PC-3 (cell line): Measurements from ENCODE around the gene TEKT5. TPM values are rescaled to one million over a fixed set of nuclear protein-coding genes. Genes with fewer than 3 reads are reported as not detected.

Experiments
- ATAC-seq: fragments of 200-7000 bp; cut with Tn5 transposase; 2 replicates; pipeline ENCODE4 v1.9.1; 2020; ENCODE audit warnings: mild to moderate bottlenecking, moderate library complexity
- BruUV-seq: library from RNA; stranded (reverse); fragments of 400-500 nt; replicated peaks from 2 replicates; lab custom pipeline; 2021; lab: Mats Ljungman, UMichigan
- CTCF ChIA-PET: fragments of 300-600 bp; sonication (Branson Sonifier 250); formaldehyde crosslinking; loops from one replicate; lab custom pipeline; 2022; ENCODE audit warnings: antibody characterized with exemption; lab: Charles Lee
- POLR2A ChIA-PET: fragments of 300-600 bp; sonication (Branson Sonifier 250); formaldehyde crosslinking; loops from one replicate; lab custom pipeline; 2022; ENCODE audit warnings: antibody characterized with exemption; ENCODE audit not compliant: unreplicated experiment; lab: Charles Lee
- DNase-seq: peaks from one replicate; pipeline ENCODE4 v3.0.0-alpha.2; 2015
- H2AFZ ChIP-seq: fragments of 300-600 bp; sonication (generic); 2 replicates; pipeline ENCODE4 v1.6.0; 2016; ENCODE audit warnings: antibody characterized with exemption, low read length
- H3F3A ChIP-seq: fragments of 300-600 bp; sonication (generic); one replicate; pipeline ENCODE4 v1.6.0; 2017; ENCODE audit warnings: antibody characterized with exemption, low read length, control low read depth, mild to moderate bottlenecking; ENCODE audit not compliant: unreplicated experiment
- H3K27ac ChIP-seq: fragments of 300-600 bp; sonication (generic); 2 replicates; pipeline ENCODE4 v1.5.1; 2016; ENCODE audit warnings: mild to moderate bottlenecking, low read length
- H3K27me3 ChIP-seq: fragments of 300-600 bp; sonication (generic); 2 replicates; pipeline ENCODE4 v1.6.1; 2016; ENCODE audit warnings: low read length, mixed read lengths
- H3K36me3 ChIP-seq: fragments of 300-600 bp; sonication (generic); 2 replicates; pipeline ENCODE4 v1.6.1; 2016; ENCODE audit warnings: low read depth, mixed run types, low read length, mixed read lengths
- H3K4me1 ChIP-seq: fragments of 300-600 bp; sonication (generic); 2 replicates; pipeline ENCODE4 v1.5.1; 2016; ENCODE audit warnings: low read length; ENCODE audit not compliant: insufficient read depth
- H3K4me2 ChIP-seq: fragments of 300-600 bp; sonication (generic); 2 replicates; pipeline ENCODE4 v1.6.0; 2016; ENCODE audit warnings: low read length
- H3K4me3 ChIP-seq: fragments of 300-600 bp; sonication (generic); 2 replicates; pipeline ENCODE4 v1.5.1; 2016; ENCODE audit warnings: mild to moderate bottlenecking, low read length, mixed read lengths
- H3K79me2 ChIP-seq: fragments of 300-600 bp; sonication (generic); 2 replicates; pipeline ENCODE4 v1.6.1; 2017; ENCODE audit warnings: low read length, mixed read lengths
- H3K9ac ChIP-seq: fragments of 300-600 bp; sonication (generic); 2 replicates; pipeline ENCODE4 v1.6.0; 2016; ENCODE audit warnings: mild to moderate bottlenecking, low read length
- H3K9me2 ChIP-seq: fragments of 300-600 bp; sonication (generic); replicated peaks from 2 replicates; pipeline ENCODE4 v1.6.1; 2016; ENCODE audit warnings: mixed run types, low read length, mixed read lengths
- H3K9me3 ChIP-seq: fragments of 300-600 bp; sonication (generic); 2 replicates; pipeline ENCODE4 v1.6.1; 2016; ENCODE audit warnings: low read length, mixed read lengths
- H4K20me1 ChIP-seq: fragments of 300-600 bp; sonication (generic); 2 replicates; pipeline ENCODE4 v1.6.1; 2016; ENCODE audit warnings: low read length, mixed read lengths
- CTCF ChIP-seq: fragments of 300-600 bp; sonication (generic); conservative IDR thresholded peaks from 2 replicates; pipeline ENCODE4 v1.5.1; 2017; ENCODE audit warnings: antibody characterized with exemption, low read depth, mild to moderate bottlenecking, low read length
- EZH2 ChIP-seq: fragments of 300-600 bp; sonication (generic); IDR thresholded peaks from one replicate; pipeline ENCODE4 v1.6.1; 2017; ENCODE audit warnings: antibody characterized with exemption, mild to moderate bottlenecking, low read length; ENCODE audit not compliant: unreplicated experiment
- EZH2phosphoT487 ChIP-seq: fragments of 300-600 bp; sonication (generic); IDR thresholded peaks from 2 replicates; pipeline ENCODE4 v1.6.1; 2018; ENCODE audit warnings: mild to moderate bottlenecking, antibody characterized with exemption, low read length, borderline replicate concordance
- intact Hi-C: fragments of 100-400 bp; cut with micrococcal nuclease; formaldehyde crosslinking; loops from 2 replicates; pipeline ENCODE4 v1.9.0; 2023
- total RNA-seq: library from RNA; depleted of rRNA; stranded (reverse); fragments of >200 nt; gene quantifications from 2 replicates; pipeline ENCODE4 v1.2.3, GENCODE V29; 2014

Gene TEKT5
- total RNA-seq, 1 experiment from 2014 or later: not detected

- Histone ChIP-seq H3F3A (no peaks in the 10 kb centered on the region), H3K4me1 (no peaks in the 10 kb centered on the region), H3K4me3 (no peak overlapping the region), H3K79me2 (no peaks in the 10 kb centered on the region), H3K27me3 (peaks cover 10% of the 10 kb centered on the region; the same call in 1 of the 2 replicates), H2AFZ (no peak overlapping the region), H3K36me3 (no peaks in the 10 kb centered on the region), H4K20me1 (no peaks in the 10 kb centered on the region), H3K9ac (no peak overlapping the region), H3K9me2 (no peaks in the 10 kb centered on the region), H3K27ac (no peak overlapping the region), H3K4me2 (no peak overlapping the region), H3K9me3 (no peaks in the 10 kb centered on the region)
- ChIA-PET POLR2A (no interaction called here), CTCF (no interaction called here)
- ATAC-seq (no peak), DNase-seq (no peak)
- intact Hi-C loops: no loop called here
- no TSS peak for BruUV-seq
- TF ChIP-seq CTCF: no peak
- TF ChIP-seq EZH2phosphoT487: no peak
- TF ChIP-seq EZH2: no peak
These were observed 16.1 kb downstream of the TEKT5 start for GRCh38 chr16:10678655-10679054.

- peaks cover 10% of the 10 kb centered on the region; the same call in 1 of the 2 replicates for H3K27me3 ChIP-seq
- no peak for ATAC-seq
- H3K79me2 ChIP-seq: no peaks in the 10 kb centered on the region
- ChIA-PET POLR2A (no interaction called here), CTCF (no interaction called here)
- H3K9ac ChIP-seq: no peak overlapping the region
- H3F3A ChIP-seq: no peaks in the 10 kb centered on the region
- no peaks in the 10 kb centered on the region for H3K9me3 ChIP-seq
- intact Hi-C loops: no loop called here
- BruUV-seq: no TSS peak
- DNase-seq: no peak
- no peaks in the 10 kb centered on the region for H3K36me3 ChIP-seq
- H3K4me3 ChIP-seq: no peak overlapping the region
- no peak overlapping the region for H3K4me2 ChIP-seq
- H3K4me1 ChIP-seq: no peaks in the 10 kb centered on the region
- H2AFZ ChIP-seq: no peak overlapping the region
- TF ChIP-seq EZH2 (no peak), EZH2phosphoT487 (no peak), CTCF (no peak)
- H3K27ac ChIP-seq: no peak overlapping the region
- H3K9me2 ChIP-seq: no peaks in the 10 kb centered on the region
- H4K20me1 ChIP-seq: no peaks in the 10 kb centered on the region
These were observed 18.4 kb downstream of the TEKT5 start for GRCh38 chr16:10676284-10676683.

GRCh38 chr16:10675861-10676260 lies 18.9 kb downstream of the TEKT5 start:
- ATAC-seq: no peak
- no peak for DNase-seq
- no peak overlapping the region for H2AFZ ChIP-seq
- H3K9ac ChIP-seq: no peak overlapping the region
- no peaks in the 10 kb centered on the region for H4K20me1 ChIP-seq
- intact Hi-C loops: no loop called here
- TF ChIP-seq EZH2phosphoT487 (no peak), EZH2 (no peak)
- no peaks in the 10 kb centered on the region for H3K4me1 ChIP-seq
- H3K4me2 ChIP-seq: no peak overlapping the region
- no peaks in the 10 kb centered on the region for H3F3A ChIP-seq
- H3K79me2 ChIP-seq: no peaks in the 10 kb centered on the region
- H3K4me3 ChIP-seq: no peak overlapping the region
- no peaks in the 10 kb centered on the region for H3K9me2 ChIP-seq
- ChIA-PET POLR2A (no interaction called here), CTCF (no interaction called here)
- no TSS peak for BruUV-seq
- H3K9me3 ChIP-seq: no peaks in the 10 kb centered on the region
- H3K36me3 ChIP-seq: no peaks in the 10 kb centered on the region
- H3K27ac ChIP-seq: no peak overlapping the region
- H3K27me3 ChIP-seq: peaks cover 10% of the 10 kb centered on the region; the same call in 1 of the 2 replicates
